GM21825 (cell line): ENCODE data around the gene MTMR1.

Experiments
- ATAC-seq: cut with Tn5 transposase; IDR thresholded peaks from one replicate; pipeline ENCODE4 v1.9.1; 2021; ENCODE audit warnings: mild to moderate bottlenecking, moderate library complexity; ENCODE audit not compliant: unreplicated experiment

MTMR1 gene

DNA sequence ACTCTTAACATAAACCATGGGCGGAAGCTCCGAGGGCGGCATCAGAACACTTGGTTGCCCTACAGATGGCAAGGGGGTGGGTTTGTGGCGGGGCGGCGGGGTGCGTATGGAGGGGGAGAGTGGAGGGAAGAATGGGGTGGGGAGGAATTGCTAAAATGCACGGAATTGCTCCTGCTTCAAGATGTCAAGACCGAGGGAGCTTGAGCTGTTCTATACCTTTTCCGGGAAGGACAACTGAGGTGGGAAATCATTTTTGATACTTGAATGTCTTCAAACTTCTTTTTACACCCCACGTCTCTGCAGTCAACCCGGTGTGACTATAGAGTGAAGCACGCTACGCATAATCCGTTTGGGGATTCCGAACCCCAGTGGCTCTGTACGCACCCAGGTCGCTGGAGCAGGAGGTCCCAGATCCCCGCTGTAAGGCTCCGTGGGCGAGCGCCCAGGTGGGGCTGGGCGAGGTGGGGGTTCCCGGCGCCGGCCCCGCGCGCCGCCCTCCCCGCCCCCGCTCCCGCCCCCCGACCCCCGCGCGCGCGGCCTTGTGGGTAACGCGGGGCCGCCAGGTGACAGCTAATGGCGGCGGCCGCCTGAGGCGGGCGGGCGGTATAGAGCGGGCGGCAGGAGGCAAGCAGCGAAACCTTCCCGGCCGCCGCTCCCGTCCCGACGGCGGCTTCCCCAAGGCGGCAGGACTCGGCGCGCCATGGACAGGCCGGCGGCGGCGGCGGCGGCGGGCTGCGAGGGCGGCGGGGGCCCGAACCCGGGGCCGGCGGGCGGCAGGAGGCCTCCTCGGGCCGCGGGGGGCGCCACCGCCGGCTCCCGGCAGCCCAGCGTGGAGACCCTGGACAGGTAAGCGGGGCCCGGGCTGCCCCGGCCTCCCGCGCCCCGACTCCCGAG, at the start of gene MTMR1:
MTMR1 (plus strand) TSS at position 566 of the 894 bp plus-strand sequence; CDS start at position 701, 135 bp downstream.
- peak; percentile 39 for ATAC-seq

DNA sequence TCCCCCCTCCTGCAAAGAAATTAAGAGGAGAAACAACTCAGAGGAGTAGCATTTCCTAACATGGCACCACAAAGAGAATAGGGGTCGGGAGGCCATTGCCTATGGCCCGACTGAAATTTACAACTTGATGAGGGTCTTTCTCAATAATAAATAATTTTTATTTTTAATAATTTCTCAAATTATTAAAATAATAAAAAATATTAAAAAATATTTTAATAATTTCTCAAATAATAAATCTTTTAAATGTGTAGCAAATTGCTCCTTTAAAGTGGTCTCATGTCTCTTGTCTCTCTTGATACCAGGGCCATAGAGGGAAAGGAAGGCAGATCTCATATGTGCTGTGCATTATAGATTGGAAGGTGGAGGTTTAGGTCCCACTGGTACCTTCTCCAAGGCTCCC, 49.2 kb upstream of the MTMR1 start:
- no peak for ATAC-seq

DNA sequence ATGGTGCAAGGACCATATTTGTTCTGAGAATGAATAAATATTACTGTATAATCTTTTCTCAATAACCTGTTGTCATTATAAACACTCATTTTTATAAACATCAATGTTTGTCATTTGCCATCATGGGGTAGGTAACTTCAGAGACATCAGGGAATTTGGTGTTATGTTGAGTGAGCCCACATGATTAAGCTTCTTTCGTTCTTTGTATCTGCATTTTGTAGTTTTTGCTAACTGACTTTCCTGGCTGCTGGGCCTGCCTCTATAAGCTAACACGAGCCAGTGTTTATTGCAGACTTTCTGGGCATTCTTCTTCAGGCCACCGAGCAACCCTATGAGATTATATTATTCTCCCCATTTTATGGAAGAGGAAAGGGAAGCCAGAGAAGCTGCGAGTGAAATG, 48.8 kb upstream of the MTMR1 start:
- ATAC-seq, result no peak

DNA sequence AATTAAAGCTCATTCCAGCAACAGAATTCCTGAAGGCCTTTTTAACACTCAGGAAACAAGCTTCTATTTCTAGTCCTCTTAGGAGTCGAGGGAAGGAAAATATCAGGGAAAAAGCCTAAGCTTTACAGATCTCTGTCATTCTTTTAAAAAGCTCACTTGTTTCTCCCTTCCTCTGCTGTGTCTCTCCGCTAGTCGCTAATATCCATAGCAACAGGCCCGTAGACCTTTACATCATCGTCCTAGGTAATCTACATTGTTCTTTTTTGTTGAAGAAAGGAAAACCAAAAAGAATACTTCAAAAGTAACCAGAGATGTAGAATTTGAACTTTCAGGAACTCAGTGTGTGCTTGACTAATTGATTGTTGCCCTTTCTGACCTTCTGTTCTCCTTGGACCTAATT, 45.9 kb upstream of the MTMR1 start:
- ATAC-seq, result no peak

DNA sequence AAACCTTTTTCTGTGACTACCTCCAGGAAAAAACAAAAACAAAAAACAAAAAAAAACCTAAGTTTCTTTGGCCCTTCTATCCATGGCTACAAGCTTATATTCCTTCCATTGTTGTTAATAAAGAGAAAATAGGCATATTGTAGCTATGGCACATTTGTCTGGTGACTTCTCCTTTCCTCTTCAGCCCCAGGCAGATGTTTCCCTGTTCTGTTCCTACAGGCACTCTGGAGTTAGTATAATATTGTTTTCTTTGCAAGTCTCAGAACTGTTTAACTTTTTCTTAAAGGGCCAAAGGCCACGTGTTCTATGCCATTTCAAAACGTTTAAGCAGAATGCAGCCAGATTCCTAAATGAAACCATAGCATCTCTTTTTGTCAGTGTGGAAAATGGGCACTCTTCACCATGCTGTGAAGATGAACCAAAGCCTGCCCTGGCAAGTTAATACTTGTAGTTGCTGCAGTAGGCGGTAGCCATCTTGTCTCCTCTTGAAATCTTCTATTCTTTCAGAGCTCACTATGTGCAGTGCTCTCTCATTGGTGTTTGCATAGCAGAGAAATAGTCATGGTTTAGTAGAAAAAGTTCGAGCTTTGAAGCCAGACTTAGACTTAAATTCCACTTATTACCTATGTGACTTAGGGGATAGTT, 44.8 kb upstream of the MTMR1 start:
- no peak for ATAC-seq

DNA sequence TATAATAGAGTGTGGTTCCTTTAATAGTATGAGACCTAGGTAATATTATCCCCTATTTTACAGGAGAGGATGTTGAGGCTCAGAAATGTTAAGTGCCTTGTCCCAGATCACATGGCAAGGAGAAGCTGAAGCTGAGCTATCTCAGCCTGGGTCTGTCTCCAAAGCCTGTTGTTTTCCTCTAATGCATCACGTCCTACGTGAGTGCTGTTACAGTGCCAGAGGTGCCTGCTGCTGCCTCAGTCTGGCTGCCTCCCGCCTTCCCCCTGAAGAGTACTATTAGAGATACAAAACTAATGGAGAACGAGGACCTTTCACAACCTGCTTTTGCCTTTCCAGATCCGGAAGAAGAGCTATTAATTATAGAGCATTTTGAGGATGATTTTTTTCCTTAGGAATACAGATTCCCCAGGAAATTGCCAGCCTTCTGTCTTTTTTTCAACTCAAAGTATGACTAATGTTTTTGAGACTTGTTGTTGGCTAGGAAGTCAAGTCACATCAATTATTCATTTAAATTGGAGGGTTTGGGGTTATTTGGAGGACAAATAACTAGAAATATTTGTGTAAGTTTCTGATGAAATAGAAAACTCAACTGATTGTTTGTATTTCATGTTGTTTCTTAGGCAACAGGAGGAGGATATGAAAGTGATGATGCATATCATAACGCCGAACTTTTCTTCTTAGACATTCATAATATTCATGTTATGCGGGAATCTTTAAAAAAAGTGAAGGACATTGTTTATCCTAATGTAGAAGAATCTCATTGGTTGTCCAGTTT, 43.9 kb upstream of the MTMR1 start:
- ATAC-seq, result no peak

DNA sequence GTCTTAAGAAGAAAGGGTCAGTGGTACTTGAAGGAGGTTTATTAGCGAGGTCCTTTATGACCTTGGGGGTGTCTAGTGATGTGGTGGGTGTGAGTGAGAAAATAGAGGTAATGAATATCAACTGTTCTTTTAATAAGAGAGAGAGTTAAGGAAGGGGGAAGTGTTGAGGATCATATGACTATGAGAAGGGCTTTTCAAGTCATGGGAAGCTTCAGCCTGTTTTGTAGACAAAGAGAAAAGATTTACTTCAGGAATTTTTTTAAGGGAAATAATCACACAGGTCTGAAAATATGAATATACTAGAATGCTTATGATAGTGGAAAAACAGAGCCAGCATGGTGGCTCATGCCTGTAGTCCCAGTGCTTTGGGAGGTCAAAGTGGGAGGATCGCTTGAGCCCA, 41.3 kb upstream of the MTMR1 start:
- ATAC-seq, result no peak

DNA sequence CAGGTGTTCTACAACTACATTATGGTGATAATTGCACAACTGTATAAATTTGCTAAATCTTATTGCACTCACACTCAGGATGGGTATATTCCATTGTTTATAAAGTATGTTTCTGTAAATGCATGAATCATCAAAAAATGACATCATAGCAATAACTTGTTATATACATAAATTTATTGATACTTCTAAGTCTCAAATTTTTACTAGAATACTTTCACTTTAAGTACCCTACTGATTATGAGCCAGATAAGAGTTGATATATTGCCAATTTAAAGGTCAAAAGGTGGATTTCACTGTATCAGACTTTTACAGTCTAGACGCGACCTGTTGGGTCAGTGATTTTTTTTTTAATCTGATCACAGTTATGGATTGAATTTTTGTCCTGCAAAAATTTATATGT, 37.4 kb upstream of the MTMR1 start:
- ATAC-seq, result no peak

DNA sequence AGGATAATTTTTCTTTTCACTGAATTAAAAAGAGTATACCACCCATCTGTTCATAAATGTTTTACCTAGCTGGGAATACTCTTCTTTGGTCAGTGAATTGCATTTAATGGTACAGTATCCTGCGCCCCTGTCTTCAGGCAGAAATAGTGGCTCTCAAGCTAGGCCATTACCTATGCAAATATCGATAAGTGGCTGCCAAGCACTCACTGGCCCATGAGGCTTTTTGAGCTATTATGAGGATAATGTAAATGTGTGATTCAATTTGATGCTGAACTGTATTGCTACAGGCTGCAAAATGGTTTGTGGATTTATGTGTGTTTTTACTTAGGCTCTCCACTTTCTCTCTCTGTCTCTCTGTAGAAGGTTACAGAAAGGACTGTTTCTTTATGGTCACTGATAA, 30.1 kb upstream of the MTMR1 start:
- ATAC-seq, result no peak

DNA sequence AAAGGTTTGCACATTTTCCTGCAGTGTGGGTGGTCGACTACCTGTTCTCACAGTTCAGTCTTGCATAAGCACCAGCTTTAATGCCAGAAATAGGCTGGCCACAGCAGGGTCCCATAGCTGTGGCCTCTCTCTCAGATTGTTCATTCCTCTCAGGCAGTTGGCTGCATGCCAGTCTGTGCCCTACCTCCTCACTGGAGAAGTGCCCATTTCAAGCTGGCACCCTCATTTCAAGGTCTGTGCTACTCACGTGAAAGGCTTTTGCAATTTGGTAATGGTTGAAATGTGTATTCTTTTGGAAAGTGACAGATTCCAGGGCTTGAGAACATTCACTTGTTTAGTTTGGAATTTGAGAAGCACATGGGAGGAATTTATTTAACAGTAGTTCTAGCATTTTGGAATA, 28.9 kb upstream of the MTMR1 start:
- no peak for ATAC-seq

DNA sequence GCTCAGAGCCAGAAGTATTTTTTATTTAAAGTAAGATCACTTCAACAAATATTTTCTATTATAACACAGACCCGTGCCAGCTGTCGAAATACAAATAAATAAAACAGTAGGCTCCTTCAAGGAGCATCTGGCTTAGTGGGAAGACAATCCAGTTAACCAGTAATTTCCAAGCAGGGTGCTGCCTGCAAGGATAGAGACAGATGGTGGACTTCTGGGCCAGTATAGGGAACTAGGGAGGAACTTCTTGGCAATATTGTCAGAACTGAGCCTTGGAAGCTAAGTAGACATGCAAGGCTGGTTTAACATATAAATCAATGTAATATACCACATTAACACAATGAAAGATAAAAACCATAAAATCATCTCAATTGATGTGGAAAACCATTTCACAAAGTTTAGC, 17.0 kb upstream of the MTMR1 start:
- no peak for ATAC-seq

DNA sequence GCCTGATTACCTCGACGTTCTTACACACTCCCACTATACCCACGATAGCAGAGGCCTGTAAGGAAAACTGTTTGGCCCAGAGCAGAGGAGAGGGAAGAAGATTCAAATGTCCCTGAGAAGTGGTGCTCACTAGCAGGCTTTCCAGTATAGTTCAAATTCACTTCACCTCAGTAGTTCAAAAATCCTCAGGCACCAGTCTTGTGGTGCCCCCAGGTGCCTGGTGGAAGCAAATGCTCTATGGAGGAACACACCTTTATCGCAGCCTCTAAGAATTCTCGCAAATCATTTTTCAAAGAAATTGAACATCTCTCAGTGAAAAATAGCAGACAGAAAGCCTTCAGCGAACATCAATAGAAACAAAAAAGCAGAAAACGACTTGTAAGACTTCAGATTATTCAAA, 12.2 kb upstream of the MTMR1 start:
- no peak for ATAC-seq

DNA sequence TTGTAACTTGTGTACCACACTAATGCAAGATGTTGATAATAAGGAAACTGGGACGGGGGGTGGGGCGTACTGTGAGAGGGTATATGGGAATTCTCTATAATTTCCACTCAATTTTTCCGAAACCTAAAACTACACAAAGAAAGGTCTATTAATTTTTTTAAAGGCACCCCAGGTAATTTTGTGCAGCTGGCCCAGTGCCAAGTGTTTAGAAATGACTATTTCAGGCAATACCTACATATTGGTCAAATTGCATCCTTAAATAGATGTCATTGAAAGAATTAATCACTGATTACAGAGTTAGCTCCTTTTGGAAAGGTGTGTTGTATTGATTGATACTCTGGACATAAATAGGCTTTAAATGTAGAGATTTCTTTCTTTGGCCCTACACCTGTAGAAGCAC, 10.1 kb upstream of the MTMR1 start:
- no peak for ATAC-seq

DNA sequence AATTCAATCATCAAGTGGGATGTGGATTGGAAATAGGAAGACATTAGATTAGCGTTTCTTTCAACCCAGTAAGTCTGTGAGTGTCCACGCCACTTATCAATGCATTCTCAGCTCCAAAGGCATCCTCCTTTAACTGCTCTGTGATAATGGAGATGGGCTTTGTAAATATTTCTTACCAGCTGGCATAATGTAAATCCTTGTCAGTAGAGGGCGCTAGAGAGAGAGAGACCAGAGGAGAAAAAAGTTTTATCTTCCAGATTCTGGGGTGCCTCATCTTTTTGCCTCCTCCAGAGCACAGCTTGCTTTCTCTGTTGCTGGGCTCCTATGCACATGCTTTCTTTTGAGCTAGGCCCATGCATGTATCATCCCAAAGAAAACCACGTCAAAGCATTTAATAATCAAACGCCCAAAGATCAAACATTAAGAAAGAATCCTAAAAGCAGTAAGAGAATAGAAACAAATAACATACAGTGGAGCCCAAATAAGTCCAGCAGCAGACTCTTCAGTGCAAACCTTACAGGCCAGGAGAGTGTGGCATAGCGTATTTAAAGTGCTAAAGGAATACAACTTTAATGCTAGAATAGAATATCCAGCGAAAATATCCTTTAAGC, 9.6 kb upstream of the MTMR1 start:
- no peak for ATAC-seq

DNA sequence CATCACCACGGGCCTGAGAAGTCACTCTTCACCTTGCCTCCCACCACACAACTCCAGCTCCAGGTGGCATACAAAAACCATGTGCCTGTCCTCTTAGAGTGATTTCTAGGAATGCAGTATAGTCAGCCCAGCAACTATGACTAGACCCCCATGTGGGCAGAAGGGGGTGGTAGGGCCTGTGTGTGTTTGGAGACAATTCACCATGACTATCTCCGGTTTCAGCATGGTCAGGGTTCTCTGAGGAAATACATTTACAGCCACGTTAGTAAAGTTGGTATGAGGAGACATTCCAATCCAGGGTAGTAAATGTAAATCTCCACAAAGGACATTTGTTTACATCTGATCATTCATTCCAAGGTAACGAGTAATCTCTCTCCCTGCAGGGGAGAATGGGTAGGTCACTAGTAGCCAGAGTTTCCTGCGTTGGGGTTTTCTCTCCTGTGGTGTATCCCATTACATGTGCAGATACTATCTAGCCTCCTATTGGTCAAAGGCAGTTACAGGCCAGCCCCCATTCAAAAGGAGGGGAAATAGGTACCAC, 4.2 kb upstream of the MTMR1 start:
- no peak for ATAC-seq

DNA sequence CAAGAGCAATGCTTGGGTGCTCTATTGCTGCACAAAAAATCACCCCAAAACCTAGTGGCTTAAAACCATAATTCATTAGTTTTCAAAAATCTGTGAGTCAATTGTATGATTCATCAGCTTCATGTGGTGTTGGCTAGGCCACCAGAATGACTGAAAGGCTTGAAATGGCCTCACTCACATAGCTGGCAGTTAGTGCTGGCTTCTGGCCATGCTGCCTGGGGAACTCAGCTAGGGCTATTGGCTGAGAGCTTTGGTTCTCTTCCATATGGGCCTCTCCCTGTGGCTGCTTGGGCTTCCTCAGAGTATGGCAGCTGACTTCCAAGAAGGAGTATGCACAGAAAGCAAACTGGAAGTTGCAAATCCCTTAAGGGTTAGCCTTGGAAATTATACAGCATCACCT, 3.1 kb upstream of the MTMR1 start:
- ATAC-seq, result no peak

DNA sequence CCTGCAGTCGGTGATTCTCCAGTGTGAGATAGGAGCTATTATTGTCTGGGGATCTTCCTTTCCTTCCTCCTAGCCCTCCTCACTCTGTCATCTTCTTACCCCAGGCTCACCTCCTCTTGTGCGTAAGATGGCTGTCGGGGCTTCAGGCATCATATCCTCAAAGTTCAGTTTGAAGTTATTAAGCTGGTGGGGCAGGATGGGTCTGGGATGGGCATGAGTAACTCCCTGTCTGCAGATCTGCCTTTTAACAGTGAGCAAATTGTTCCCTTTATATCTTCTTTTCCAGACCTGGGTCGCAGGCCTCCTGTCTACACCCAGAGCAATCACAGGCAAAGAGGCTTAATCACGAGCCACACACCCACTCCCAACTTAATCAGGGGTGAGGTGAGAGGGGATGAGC, 900 bp upstream of the MTMR1 start:
- no peak for ATAC-seq

DNA sequence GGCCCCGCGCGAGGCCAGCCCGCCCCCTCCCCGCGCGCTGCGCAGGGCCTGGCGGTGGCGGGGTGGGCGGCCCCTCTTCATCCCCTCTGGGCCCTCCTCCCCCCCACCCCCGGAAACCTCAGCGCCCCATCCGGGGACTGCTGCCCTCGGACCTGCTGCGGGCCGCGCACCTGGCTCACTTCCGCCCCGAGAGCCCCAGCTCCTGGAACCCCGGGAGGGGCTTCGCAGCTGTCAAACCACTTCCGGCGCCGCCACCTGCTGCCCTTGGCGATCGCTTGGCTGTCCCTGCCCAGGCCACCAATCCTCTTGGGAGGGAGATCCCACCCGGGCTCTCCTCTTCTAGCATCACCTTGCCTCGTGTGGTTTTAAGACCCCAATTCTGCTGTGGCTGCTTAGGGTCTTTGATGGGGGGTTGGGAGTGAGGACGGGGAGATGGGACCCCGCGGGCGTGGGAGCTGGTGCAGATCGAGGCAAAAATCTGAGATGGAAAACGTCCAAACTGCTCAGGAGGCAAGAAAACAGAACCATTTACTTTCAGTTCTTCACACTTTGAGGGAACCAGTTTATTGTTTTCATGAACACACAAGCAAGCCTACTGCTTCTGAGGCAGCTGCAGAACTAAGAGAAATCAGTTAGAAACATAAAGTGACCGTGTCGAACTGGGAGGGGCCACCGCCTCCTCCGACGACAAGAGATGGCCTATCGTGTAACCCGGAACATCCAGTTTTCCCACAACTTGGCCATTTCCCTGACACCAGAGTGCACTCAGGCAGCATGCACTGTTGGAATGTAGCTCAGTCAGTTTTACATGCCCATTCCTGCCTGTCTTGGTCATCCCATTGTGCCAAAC, 754 bp downstream of the MTMR1 start:
- ATAC-seq, result peak; percentile 72

DNA sequence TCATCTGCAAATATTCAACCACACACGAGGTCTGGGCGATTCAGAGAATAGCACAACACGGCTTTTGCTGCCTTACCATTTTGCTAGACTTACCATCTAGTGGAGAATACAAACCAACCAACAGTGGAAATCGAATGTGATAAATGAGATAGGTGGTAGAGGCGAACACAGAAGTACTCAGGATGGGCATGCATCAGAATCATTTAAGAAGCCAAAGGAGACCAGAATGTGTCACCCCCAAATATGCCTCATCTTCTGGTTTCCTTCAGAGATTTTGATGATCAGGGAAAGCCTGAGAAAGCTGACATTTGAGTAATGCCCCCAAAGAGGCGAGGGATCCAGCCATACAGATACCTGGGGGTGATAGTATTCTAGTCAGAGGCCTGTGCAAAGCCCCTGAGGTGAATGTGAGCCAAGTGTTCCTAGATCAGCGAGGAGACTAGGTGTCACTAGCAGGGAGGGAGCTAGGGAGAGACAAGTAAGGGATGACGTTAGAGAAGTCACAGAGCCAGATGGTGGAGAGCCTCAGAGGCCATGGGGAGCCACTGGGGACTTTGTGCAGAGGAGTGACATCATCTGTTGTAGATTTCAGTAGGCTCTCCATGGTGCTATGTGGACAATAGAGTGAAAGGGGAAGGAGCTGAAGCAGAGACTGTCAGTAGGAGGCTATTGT, 1.7 kb downstream of the MTMR1 start:
- peak; percentile 20 for ATAC-seq

DNA sequence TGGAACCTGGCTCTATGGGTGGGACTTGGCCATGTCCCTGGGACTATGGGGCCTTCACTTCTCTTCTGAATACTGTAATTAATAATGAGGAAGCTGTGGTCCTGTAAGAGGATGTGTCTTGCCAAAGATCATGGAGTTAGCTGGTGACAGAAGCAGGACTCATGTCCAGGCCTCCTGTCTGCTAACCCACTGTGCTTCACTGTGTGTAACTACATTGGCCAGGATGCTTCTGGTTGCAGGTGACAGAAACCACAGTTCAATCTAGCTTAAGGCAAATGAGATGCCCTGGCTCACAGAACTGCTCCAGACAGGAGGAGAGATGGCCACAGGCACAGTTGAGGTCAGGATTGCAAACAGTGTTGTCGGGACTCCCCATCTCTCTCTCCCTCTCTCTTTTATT, 3.1 kb downstream of the MTMR1 start:
- ATAC-seq, result no peak
